Neural cell (in vitro differentiated cells): ENCODE results near the gene MARCHF9. TPM values are rescaled to one million over a fixed set of nuclear protein-coding genes. Genes with fewer than 3 reads are reported as not detected.
A peak's percentile ranks its signal among the peaks of the same experiment; 100 is the strongest.

ENCODE experiments used
- H2AFZ ChIP-seq: fragments of 200-600, 300-800 bp; sonication (generic), shearing (Covaris generic); 2 replicates; pipeline ENCODE4 v1.6.0; 2014; ENCODE audit warnings: low read depth, mild to moderate bottlenecking, antibody characterized with exemption, low read length, moderate library complexity
- H3F3A ChIP-seq: fragments of 200-600 bp; shearing (Covaris generic); 2 replicates; pipeline ENCODE4 v1.6.1; 2016; ENCODE audit warnings: mild to moderate bottlenecking, moderate library complexity, mixed read lengths, antibody characterized with exemption, low read length; ENCODE audit not compliant: insufficient read depth, poor library complexity, severe bottlenecking
- H3K27ac ChIP-seq: fragments of 200-600, 300-800 bp; sonication (generic), shearing (Covaris generic); 2 replicates; pipeline ENCODE4 v1.5.1; 2014; ENCODE audit warnings: mild to moderate bottlenecking, low read length, moderate library complexity
- H3K27me3 ChIP-seq: fragments of 300-800, 200-600 bp; sonication (generic), shearing (Covaris generic); 2 replicates; pipeline ENCODE4 v1.6.0; 2014; ENCODE audit warnings: mild to moderate bottlenecking, low read depth, low read length, moderate library complexity; ENCODE audit not compliant: insufficient read depth
- H3K36me3 ChIP-seq: fragments of 300-800, 200-600 bp; sonication (generic), shearing (Covaris generic); 2 replicates; pipeline ENCODE4 v1.5.1; 2014; ENCODE audit warnings: mild to moderate bottlenecking, antibody characterized with exemption, low read length, moderate library complexity; ENCODE audit not compliant: insufficient read depth
- H3K4me2 ChIP-seq: fragments of 300-800, 200-600 bp; sonication (generic), shearing (Covaris generic); 2 replicates; pipeline ENCODE4 v1.6.0; 2014; ENCODE audit warnings: mild to moderate bottlenecking, low read length
- H3K4me3 ChIP-seq: fragments of 300-800, 200-600 bp; sonication (generic), shearing (Covaris generic); 2 replicates; pipeline ENCODE4 v1.5.1; 2014; ENCODE audit warnings: mild to moderate bottlenecking, low read length, moderate library complexity
- H3K79me2 ChIP-seq: fragments of 200-600 bp; shearing (Covaris generic); replicated peaks from 2 replicates; pipeline ENCODE4 v1.6.0; 2014; ENCODE audit warnings: mild to moderate bottlenecking, low read length, moderate library complexity; ENCODE audit not compliant: insufficient read depth
- H3K9ac ChIP-seq: fragments of 300-800, 200-600 bp; sonication (generic), shearing (Covaris generic); 2 replicates; pipeline ENCODE4 v1.6.1; 2016; ENCODE audit warnings: mild to moderate bottlenecking, low read length, mixed read lengths
- H3K9me2 ChIP-seq: fragments of 200-600 bp; shearing (Covaris generic); 2 replicates; pipeline ENCODE4 v1.6.1; 2016; ENCODE audit warnings: mild to moderate bottlenecking, low read length, mixed read lengths; ENCODE audit not compliant: insufficient read depth
- H3K9me3 ChIP-seq: fragments of 200-600, 300-800 bp; sonication (generic), shearing (Covaris generic); 2 replicates; pipeline ENCODE4 v1.6.1; 2016; ENCODE audit warnings: mild to moderate bottlenecking, mixed run types, low read length, moderate library complexity, mixed read lengths
- H4K20me1 ChIP-seq: fragments of 200-600 bp; shearing (Covaris generic); 2 replicates; pipeline ENCODE4 v1.6.1; 2016; ENCODE audit warnings: mild to moderate bottlenecking, mixed run types; ENCODE audit not compliant: insufficient read depth
- CTCF ChIP-seq: fragments of 450-650 bp; IDR thresholded peaks from 2 replicates; pipeline ENCODE4 v1.5.1; 2014; ENCODE audit warnings: antibody characterized with exemption, mild to moderate bottlenecking, moderate library complexity; ENCODE audit not compliant: poor library complexity, severe bottlenecking
- EP300 ChIP-seq: fragments of 450-650 bp; conservative IDR thresholded peaks from 2 replicates; pipeline ENCODE4 v1.6.1; 2014; ENCODE audit warnings: antibody characterized with exemption, mild to moderate bottlenecking, moderate library complexity; ENCODE audit not compliant: poor library complexity, severe bottlenecking
- EZH2 ChIP-seq: fragments of 200-600, 300-800 bp; shearing (Covaris generic), sonication (generic); IDR thresholded peaks from 2 replicates; pipeline ENCODE4 v1.6.1; 2014; ENCODE audit warnings: antibody characterized with exemption, low read length, borderline replicate concordance, mild to moderate bottlenecking; ENCODE audit not compliant: insufficient read depth, poor library complexity, severe bottlenecking
- MXI1 ChIP-seq: fragments of 450-650 bp; conservative IDR thresholded peaks from 2 replicates; pipeline ENCODE4 v1.6.1; 2014; ENCODE audit warnings: antibody characterized with exemption, mild to moderate bottlenecking; ENCODE audit not compliant: poor library complexity, severe bottlenecking
- POLR2AphosphoS5 ChIP-seq: IDR thresholded peaks from 2 replicates; pipeline ENCODE4 v1.6.1; 2012
- RAD21 ChIP-seq: fragments of 450-650 bp; conservative IDR thresholded peaks from 2 replicates; pipeline ENCODE4 v1.6.1; 2014; ENCODE audit warnings: antibody characterized with exemption, mild to moderate bottlenecking, moderate library complexity
- REST ChIP-seq: IDR thresholded peaks from 2 replicates; pipeline ENCODE4 v1.6.1; 2012; ENCODE audit warnings: borderline replicate concordance
- SMC3 ChIP-seq: fragments of 450-650 bp; conservative IDR thresholded peaks from 2 replicates; pipeline ENCODE4 v1.6.1; 2014; ENCODE audit warnings: antibody characterized with exemption, mild to moderate bottlenecking, moderate library complexity; ENCODE audit not compliant: poor library complexity
- TAF1 ChIP-seq: IDR thresholded peaks from 2 replicates; pipeline ENCODE4 v1.6.1; 2012; ENCODE audit warnings: low read depth
- polyA plus RNA-seq: library from polyadenylated mRNA; depleted of rRNA; stranded (reverse); fragments of >200 nt; gene quantifications from 2 replicates; pipeline ENCODE4 v1.2.3, GENCODE V29; 2014

The MARCHF9 gene
- polyA plus RNA-seq, 1 donor from 2014 or later = 34.5 TPM

DNA sequence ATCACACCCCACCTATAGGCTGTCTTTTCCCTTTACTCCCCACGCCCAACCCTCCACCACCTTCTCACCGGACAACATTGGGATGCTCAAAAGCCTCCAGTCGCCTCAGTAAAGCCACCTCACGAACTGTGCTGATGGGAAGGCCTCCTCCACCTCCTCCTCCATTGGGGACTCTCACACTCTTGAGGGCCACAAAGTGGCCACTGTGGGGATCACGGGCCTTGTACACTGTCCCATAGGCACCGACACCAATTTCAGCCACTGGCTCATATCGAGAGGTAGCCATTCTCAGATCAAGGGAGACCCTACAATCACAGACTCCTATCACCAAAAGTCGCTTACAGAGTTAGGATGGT is 3.5 kb upstream of the MARCHF9 start:
- H4K20me1 ChIP-seq = no peaks in the 10 kb centered on the region
- peak overlapping the region; percentile 95 for H3K9ac ChIP-seq
- no peaks in the 10 kb centered on the region for H3F3A ChIP-seq
- no peaks in the 10 kb centered on the region for H3K9me2 ChIP-seq
- peak overlapping the region; percentile 62 for H2AFZ ChIP-seq
- H3K4me2 ChIP-seq = peak overlapping the region; percentile 100
- H3K27me3 ChIP-seq = no peaks in the 10 kb centered on the region
- no peaks in the 10 kb centered on the region for H3K9me3 ChIP-seq
- H3K27ac ChIP-seq = peak overlapping the region; percentile 87
- peaks cover 27% of the 10 kb centered on the region for H3K79me2 ChIP-seq
- peaks cover 7% of the 10 kb centered on the region for H3K36me3 ChIP-seq
- peak overlapping the region; percentile 85 for H3K4me3 ChIP-seq
- no peak for TF ChIP-seq TAF1
- TF ChIP-seq REST = no peak
- TF ChIP-seq CTCF = no peak
- no peak for TF ChIP-seq EZH2
- no peak for TF ChIP-seq EP300
- no peak for TF ChIP-seq MXI1
- TF ChIP-seq POLR2AphosphoS5 = no peak

DNA sequence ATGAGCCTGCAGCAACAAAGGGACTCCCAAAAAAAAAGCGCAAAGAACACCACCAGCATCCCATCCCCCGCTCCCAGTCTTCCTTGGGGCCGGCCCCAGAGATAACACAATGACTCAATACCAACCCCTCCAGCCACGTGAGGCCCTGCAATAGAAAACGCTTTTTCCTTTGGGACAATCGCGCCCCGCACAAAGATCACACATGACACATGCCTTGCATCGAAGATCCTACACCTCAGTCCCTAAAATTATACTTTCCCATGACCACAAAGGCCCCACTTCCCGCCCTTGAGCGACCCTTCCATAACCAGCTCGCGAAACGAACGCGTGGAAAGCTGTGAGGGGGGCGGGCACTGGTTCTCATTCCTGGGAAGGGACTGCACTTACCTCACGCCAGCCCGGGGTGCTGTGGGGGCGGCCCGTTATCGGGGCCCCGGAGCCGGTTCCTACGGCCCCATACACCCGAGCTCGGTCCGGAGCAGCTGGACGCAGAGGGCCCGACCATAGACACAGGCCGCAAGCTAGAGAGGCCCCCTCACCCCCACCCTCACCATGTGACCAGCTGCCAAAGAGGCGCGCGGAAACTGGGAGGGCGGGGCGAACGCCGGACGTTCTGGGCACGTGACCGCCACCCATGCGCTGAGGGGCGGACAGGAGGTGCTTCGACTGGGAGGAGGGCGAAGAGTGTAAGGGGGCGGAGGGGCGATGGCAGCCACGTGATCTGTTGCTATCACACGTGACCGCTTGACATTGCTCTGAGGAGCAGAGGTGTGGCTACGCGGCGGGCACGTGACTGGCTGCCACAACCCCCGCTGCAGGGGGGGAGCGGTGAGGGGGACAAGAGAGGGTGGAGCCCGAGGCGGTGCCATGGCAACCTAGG is 2.9 kb upstream of the MARCHF9 start, which contains the start of gene CDK4:
CDK4 (minus strand) TSS at position 523 of the 880 bp plus-strand sequence. CDS start 593 bp downstream, outside the sequence.
- no peaks in the 10 kb centered on the region for H3K9me2 ChIP-seq
- H3K9ac ChIP-seq = peak within 1 kb of the TSS; percentile 95
- H3K27ac ChIP-seq = peak within 1 kb of the TSS; percentile 87
- H3K36me3 ChIP-seq = peaks cover 5% of the 10 kb centered on the region
- H4K20me1 ChIP-seq = no peaks in the 10 kb centered on the region
- H3K27me3 ChIP-seq = no peaks in the 10 kb centered on the region
- H3F3A ChIP-seq = no peaks in the 10 kb centered on the region
- peak within 1 kb of the TSS; percentile 100 for H3K4me2 ChIP-seq
- no peaks in the 10 kb centered on the region for H3K9me3 ChIP-seq
- peaks cover 27% of the 10 kb centered on the region for H3K79me2 ChIP-seq
- TF ChIP-seq EZH2 (no peak), EP300 (peak; percentile 89), RAD21 (no peak), REST (peak; percentile 40), MXI1 (peak; percentile 93), CTCF (peak; percentile 13), SMC3 (peak; percentile 18), POLR2AphosphoS5 (peak; percentile 84), TAF1 (peak; percentile 90)
- peak within 1 kb of the TSS; percentile 62 for H2AFZ ChIP-seq
- peak within 1 kb of the TSS; percentile 85 for H3K4me3 ChIP-seq
